ENCODE results near the gene NAA35. TPM values are rescaled to one million over a fixed set of nuclear protein-coding genes. Genes with fewer than 3 reads are reported as not detected.

Gene NAA35
- total and polyA plus RNA-seq, 2 experiments from 2014 or later: 29.2 to 31.6 TPM

- TF ChIP-seq ZNF462 (CRISPR knock-in tag; IDR thresholded peaks at IDR 0.05): no peak
- no peak for TF ChIP-seq EZH2phosphoT487 (IDR thresholded peaks at IDR 0.05; ENCODE audit: unreplicated experiment)
- TF ChIP-seq REST (IDR thresholded peaks at IDR 0.05; ENCODE audit: unreplicated experiment): no peak
- TF ChIP-seq ETS1 (IDR thresholded peaks at IDR 0.05): no peak
- no peak for TF ChIP-seq JUNB (IDR thresholded peaks at IDR 0.05; ENCODE audit: unreplicated experiment)
- no peak for TF ChIP-seq ZNF114 (CRISPR knock-in tag; IDR thresholded peaks at IDR 0.05)
- no peak for TF ChIP-seq POLR2AphosphoS5 (IDR thresholded peaks at IDR 0.05; ENCODE audit: low read depth)
- no peak for TF ChIP-seq NANOG (IDR thresholded peaks at IDR 0.05; ENCODE audit: borderline replicate concordance)
- no peak for TF ChIP-seq ZNF331 (CRISPR knock-in tag; IDR thresholded peaks at IDR 0.05; ENCODE audit: low read depth)
- no peak for TF ChIP-seq EZH2 (IDR thresholded peaks at IDR 0.05; ENCODE audit: low read depth, unreplicated experiment)
Measured at GRCh38 chr9:85917756-85918155, 23.2 kb upstream of the NAA35 start (continued).

Measured in GM23338 (cell line).